Epithelial cell of proximal tubule (primary cell): ENCODE results near the gene ADAMTS16. TPM values are rescaled to one million over a fixed set of nuclear protein-coding genes. Genes with fewer than 3 reads are reported as not detected.

ENCODE experiments used
- DNase-seq: peaks from one replicate; pipeline ENCODE4 v3.0.0-alpha.2; 2011; ENCODE audit warnings: low read depth
- H3K4me3 ChIP-seq: 2 replicates; pipeline ENCODE4 v1.5.1; 2011; ENCODE audit warnings: low read depth, mild to moderate bottlenecking, low read length
- CTCF ChIP-seq: conservative IDR thresholded peaks from 2 replicates; pipeline ENCODE4 v1.5.1; 2012; ENCODE audit warnings: low read depth, mild to moderate bottlenecking, low read length
- total RNA-seq: library from RNA; depleted of rRNA; stranded (reverse); fragments of >200 nt; gene quantifications from 2 replicates; pipeline ENCODE4 v1.2.3, GENCODE V29; 2015

The ADAMTS16 gene
- total RNA-seq, 1 donor from 2014 or later, result under 0.01 TPM

DNA sequence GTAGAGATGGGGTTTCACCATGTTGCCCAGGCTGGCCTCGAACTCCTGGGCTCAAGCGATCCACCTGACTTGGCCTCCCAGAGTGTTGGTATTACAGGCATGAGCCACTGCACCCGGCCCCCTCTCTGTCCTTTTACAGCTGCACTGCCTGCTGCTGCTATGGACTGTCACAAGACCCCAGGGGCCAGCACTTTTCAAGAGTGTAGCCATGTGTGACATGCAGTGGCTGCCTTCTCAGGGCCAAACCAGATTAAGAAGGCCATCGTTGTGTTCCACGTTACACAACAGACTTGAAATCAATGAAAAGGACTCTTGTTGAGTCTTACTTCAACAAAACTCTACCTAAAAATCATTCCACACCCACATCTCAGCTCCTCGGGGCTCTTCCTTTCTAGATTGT lies 203.4 kb downstream of the ADAMTS16 start:
- no peak for DNase-seq
- no peak for TF ChIP-seq CTCF
- no peak overlapping the region for H3K4me3 ChIP-seq

GRCh38 chr5:5344051-5344571 lies 204.0 kb downstream of the ADAMTS16 start:
- TF ChIP-seq CTCF, result no peak
- H3K4me3 ChIP-seq, result no peak overlapping the region
- no peak for DNase-seq

DNA sequence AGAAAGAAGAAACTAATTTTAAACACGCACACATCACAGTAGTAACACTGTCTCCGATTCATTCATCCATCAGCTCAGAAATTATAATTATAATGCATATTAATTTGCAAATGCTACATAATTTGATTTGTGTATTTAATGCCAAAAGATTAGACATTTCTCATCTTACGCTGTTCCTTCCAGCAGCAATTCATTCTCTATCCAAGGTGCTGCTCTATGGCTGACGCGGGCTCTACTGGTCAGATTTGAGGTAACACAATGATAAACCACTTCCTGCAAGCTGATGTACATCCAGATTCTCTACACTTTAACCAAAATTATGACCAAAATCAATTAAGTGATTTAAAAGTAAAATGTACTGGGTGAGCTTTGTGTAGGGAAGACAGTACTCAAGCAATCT lies 204.5 kb downstream of the ADAMTS16 start:
- DNase-seq, result no peak
- H3K4me3 ChIP-seq, result no peak overlapping the region
- no peak for TF ChIP-seq CTCF

- DNase-seq, result no peak
- H3K4me3 ChIP-seq, result no peak overlapping the region
- TF ChIP-seq CTCF, result no peak
Observed at GRCh38 chr5:5347442-5347841, 207.3 kb downstream of the ADAMTS16 start.

DNA sequence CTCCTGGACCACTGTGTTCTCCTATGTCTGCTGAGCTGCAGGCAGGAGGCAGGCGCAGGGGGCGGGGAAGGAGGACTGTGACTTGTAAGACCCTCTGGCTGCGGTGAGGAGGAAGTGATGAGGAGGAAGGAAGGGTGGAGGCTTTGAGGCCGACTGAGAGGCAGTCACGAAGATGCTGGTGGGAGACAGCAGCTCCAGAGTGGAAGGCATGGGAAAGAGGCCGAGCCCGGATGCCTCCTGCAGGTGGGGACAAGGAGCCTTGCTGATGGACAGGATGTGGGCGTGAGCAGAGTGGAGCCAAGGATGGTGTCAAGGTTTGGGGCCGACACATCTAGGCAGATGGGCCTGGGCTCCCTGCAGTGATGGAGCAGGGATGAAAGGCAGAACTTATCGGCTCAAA lies 208.0 kb downstream of the ADAMTS16 start:
- H3K4me3 ChIP-seq, result no peak overlapping the region
- DNase-seq, result no peak
- no peak for TF ChIP-seq CTCF

GRCh38 chr5:5348576-5348975 lies 208.4 kb downstream of the ADAMTS16 start:
- no peak for TF ChIP-seq CTCF
- H3K4me3 ChIP-seq, result no peak overlapping the region

GRCh38 chr5:5350101-5350500 lies 210.0 kb downstream of the ADAMTS16 start:
- no peak for DNase-seq
- no peak overlapping the region for H3K4me3 ChIP-seq

More at GRCh38 chr5:5348576-5348975, 208.4 kb downstream of the ADAMTS16 start:
- DNase-seq, result no peak

More at GRCh38 chr5:5350101-5350500, 210.0 kb downstream of the ADAMTS16 start:
- TF ChIP-seq CTCF, result no peak
